Lower lobe of right lung (tissue), 2 donors: ENCODE results near the gene GRK7. TPM values are rescaled to one million over a fixed set of nuclear protein-coding genes. Genes with fewer than 3 reads are reported as not detected.

Experiments
- ATAC-seq, 2 donors: fragments of 200-7000 bp; cut with Tn5 transposase; one replicate each; pipeline ENCODE4 v1.9.1; 2020 to 2022; ENCODE audit warnings: mild to moderate bottlenecking in 2 of 2, moderate library complexity in 2 of 2
- DNase-seq: peaks from one replicate; pipeline ENCODE4 v3.0.0-alpha.2; 2020
- H3K27ac ChIP-seq: fragments of 200-600 bp; one replicate; pipeline ENCODE4 v1.8.0; 2022
- H3K27me3 ChIP-seq: fragments of 200-600 bp; one replicate; pipeline ENCODE4 v1.8.0; 2022; ENCODE audit warnings: low read depth
- H3K36me3 ChIP-seq: fragments of 200-600 bp; one replicate; pipeline ENCODE4 v1.8.0; 2022; ENCODE audit warnings: mild to moderate bottlenecking
- H3K4me1 ChIP-seq: fragments of 200-600 bp; one replicate; pipeline ENCODE4 v1.8.0; 2022
- H3K4me3 ChIP-seq: fragments of 200-600 bp; one replicate; pipeline ENCODE4 v1.8.0; 2022; ENCODE audit warnings: mild to moderate bottlenecking
- H3K9me3 ChIP-seq: fragments of 200-600 bp; one replicate; pipeline ENCODE4 v1.8.0; 2022
- CTCF ChIP-seq: fragments of 200-600 bp; IDR thresholded peaks from one replicate; pipeline ENCODE4 v1.8.0; 2022; ENCODE audit warnings: antibody characterized with exemption, mild to moderate bottlenecking
- intact Hi-C: fragments of 100-400 bp; cut with DNase I; formaldehyde crosslinking; loops from one replicate; pipeline ENCODE4 v1.11.0; 2022
- total RNA-seq: library from RNA; stranded (reverse); fragmentation: NEBNext Ultra II Directional; extraction: Animal tissue kit (Norgen Biotek cat#: 25700); gene quantifications from one replicate; pipeline ENCODE4 v1.2.1, GENCODE V29; 2021
- donor health status: DM: no; HTN: yes; CAD: no; lungs with severe emphysema.

Gene GRK7
- total RNA-seq, 1 donor from 2014 or later = not detected

- H3K4me3 ChIP-seq = no peak overlapping the region
- H3K27me3 ChIP-seq = no peaks in the 10 kb centered on the region
- H3K27ac ChIP-seq = no peak overlapping the region
- ATAC-seq (no peak), DNase-seq (no peak)
- TF ChIP-seq CTCF = no peak
- H3K4me1 ChIP-seq = no peaks in the 10 kb centered on the region
- H3K9me3 ChIP-seq = no peaks in the 10 kb centered on the region
- H3K36me3 ChIP-seq = no peaks in the 10 kb centered on the region
- intact Hi-C loops = no loop called here
These were observed 39.0 kb upstream of the GRK7 start for GRCh38 chr3:141724186-141724585.

DNA sequence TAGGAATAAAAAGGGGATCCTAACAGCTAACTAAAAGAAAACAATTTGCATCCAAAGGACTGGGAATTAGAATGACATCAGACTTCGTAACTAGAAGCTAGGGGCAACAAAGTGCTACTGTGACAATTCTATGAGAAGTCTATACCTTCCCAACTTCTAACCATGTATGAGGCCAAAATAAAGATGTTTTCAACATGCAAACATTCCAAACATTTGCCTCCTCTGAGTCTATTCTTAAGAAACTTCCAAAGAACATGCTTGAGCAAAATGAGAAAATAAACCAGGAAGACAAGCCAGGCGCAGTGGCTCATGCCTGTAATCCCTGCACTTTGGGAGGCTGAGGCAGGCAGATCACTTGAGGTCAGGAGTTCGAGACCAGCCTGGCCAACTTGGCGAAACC is 38.2 kb upstream of the GRK7 start:
- no peak for TF ChIP-seq CTCF
- Histone ChIP-seq H3K36me3 (no peaks in the 10 kb centered on the region), H3K9me3 (no peaks in the 10 kb centered on the region), H3K27me3 (no peaks in the 10 kb centered on the region), H3K4me3 (no peak overlapping the region), H3K4me1 (no peaks in the 10 kb centered on the region), H3K27ac (no peak overlapping the region)
- DNase-seq (no peak), ATAC-seq (no peak)
- intact Hi-C loops = no loop called here

GRCh38 chr3:141726483-141726882 is 36.7 kb upstream of the GRK7 start:
- ATAC-seq = no peak

GRCh38 chr3:141728355-141728892 is 34.8 kb upstream of the GRK7 start:
- H3K9me3 ChIP-seq = no peaks in the 10 kb centered on the region
- H3K36me3 ChIP-seq = no peaks in the 10 kb centered on the region
- no peak overlapping the region for H3K4me3 ChIP-seq
- H3K27me3 ChIP-seq = no peaks in the 10 kb centered on the region
- DNase-seq = no peak
- ATAC-seq = no peak
- H3K4me1 ChIP-seq = no peaks in the 10 kb centered on the region
- intact Hi-C loops = no loop called here
- TF ChIP-seq CTCF = no peak
- no peak overlapping the region for H3K27ac ChIP-seq

More at GRCh38 chr3:141726483-141726882, 36.7 kb upstream of the GRK7 start:
- Histone ChIP-seq H3K27ac (no peak overlapping the region), H3K27me3 (no peaks in the 10 kb centered on the region), H3K9me3 (no peaks in the 10 kb centered on the region), H3K4me1 (no peaks in the 10 kb centered on the region), H3K36me3 (no peaks in the 10 kb centered on the region), H3K4me3 (no peak overlapping the region)
- TF ChIP-seq CTCF = no peak
- DNase-seq = no peak
- intact Hi-C loops = no loop called here

GRCh38 chr3:141729240-141729639 is 34.0 kb upstream of the GRK7 start:
- no peaks in the 10 kb centered on the region for H3K4me1 ChIP-seq
- TF ChIP-seq CTCF = no peak
- no peaks in the 10 kb centered on the region for H3K36me3 ChIP-seq
- no peaks in the 10 kb centered on the region for H3K27me3 ChIP-seq
- H3K4me3 ChIP-seq = no peak overlapping the region
- no peak overlapping the region for H3K27ac ChIP-seq
- no peaks in the 10 kb centered on the region for H3K9me3 ChIP-seq
- DNase-seq (no peak), ATAC-seq (no peak)
- intact Hi-C loops = no loop called here

DNA sequence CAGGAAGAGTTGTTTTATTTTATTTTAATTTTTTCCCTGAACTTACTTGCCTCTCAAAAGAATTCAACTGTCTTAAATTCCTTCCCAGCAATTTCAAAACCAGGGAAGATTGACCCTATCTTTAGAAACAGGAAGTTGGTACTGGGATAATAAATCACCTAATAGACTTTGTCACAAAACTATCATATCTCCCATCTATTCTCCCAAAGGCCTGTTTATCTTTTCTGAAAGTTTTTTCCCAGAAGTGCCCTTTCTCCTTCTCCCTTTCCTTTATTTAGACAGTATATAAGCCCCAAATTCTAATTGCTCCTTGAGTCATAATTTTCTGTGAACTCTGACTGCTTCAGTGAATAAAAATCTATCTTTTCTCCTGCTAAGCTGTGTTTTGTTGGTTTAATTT is 28.0 kb upstream of the GRK7 start:
- TF ChIP-seq CTCF = no peak

More for the DNA sequence above, 28.0 kb upstream of the GRK7 start:
- ATAC-seq (no peak), DNase-seq (no peak)
- Histone ChIP-seq H3K4me1 (peaks cover 16% of the 10 kb centered on the region), H3K36me3 (no peaks in the 10 kb centered on the region), H3K27ac (no peak overlapping the region), H3K9me3 (no peaks in the 10 kb centered on the region), H3K27me3 (no peaks in the 10 kb centered on the region), H3K4me3 (no peak overlapping the region)
- intact Hi-C loops = no loop called here
